ENCODE measurements around the gene FER1L5.

FER1L5 gene

DNA sequence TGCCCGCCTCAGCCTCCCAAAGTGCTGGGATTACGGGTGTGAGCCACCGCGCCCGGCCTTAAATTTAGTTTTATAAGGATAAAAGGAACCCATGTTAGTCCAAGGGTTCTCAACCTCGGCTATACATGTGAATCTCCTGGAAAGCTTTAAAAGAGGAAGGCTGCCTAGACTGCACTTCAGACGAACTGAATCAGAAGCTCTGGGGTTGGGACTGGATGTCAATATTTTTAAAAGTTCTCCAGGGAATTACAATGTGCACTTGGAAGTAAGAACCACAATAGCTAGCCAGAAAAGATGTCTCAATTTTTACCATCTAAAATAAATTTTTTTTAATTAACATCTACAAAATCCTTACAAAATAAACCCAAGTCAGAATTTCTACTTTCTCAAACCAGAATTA is 87.2 kb downstream of the FER1L5 start:
- Histone ChIP-seq H3K4me1 (ENCODE audit: control insufficient read depth, insufficient read depth, low read length) (no peaks in the 10 kb centered on the region), H3K27ac (ENCODE audit: low read length) (no peak overlapping the region), H3K9ac (ENCODE audit: low read length in 2 of 2) (no peak overlapping the region), H3K27me3 (ENCODE audit: control insufficient read depth in 1 of 2, insufficient read depth in 2 of 2, low read length in 2 of 2) (no peaks in the 10 kb centered on the region), H3K36me3 (ENCODE audit: control insufficient read depth in 2 of 2, insufficient read depth in 2 of 2, low read length in 2 of 2) (peaks cover 34 to 40% of the 10 kb centered on the region in 2 donors), H3K9me3 (ENCODE audit: control insufficient read depth in 2 of 2, low read length in 2 of 2) (no peaks in the 10 kb centered on the region), H3K4me3 (ENCODE audit: low read length in 2 of 2) (no peak overlapping the region)

- H3K27me3 ChIP-seq (ENCODE audit: control insufficient read depth in 1 of 2, insufficient read depth in 2 of 2, low read length in 2 of 2) = no peaks in the 10 kb centered on the region
- H3K27ac ChIP-seq (ENCODE audit: low read length) = no peak overlapping the region
- H3K9me3 ChIP-seq (ENCODE audit: control insufficient read depth in 2 of 2, low read length in 2 of 2) = no peaks in the 10 kb centered on the region
- H3K4me1 ChIP-seq (ENCODE audit: control insufficient read depth, insufficient read depth, low read length) = no peaks in the 10 kb centered on the region
- peaks cover 34 to 40% of the 10 kb centered on the region in 2 donors for H3K36me3 ChIP-seq (ENCODE audit: control insufficient read depth in 2 of 2, insufficient read depth in 2 of 2, low read length in 2 of 2)
- no peak overlapping the region for H3K4me3 ChIP-seq (ENCODE audit: low read length in 2 of 2)
- no peak overlapping the region for H3K9ac ChIP-seq (ENCODE audit: low read length in 2 of 2)
Measured at GRCh38 chr2:96730212-96730611, 87.6 kb downstream of the FER1L5 start.

DNA sequence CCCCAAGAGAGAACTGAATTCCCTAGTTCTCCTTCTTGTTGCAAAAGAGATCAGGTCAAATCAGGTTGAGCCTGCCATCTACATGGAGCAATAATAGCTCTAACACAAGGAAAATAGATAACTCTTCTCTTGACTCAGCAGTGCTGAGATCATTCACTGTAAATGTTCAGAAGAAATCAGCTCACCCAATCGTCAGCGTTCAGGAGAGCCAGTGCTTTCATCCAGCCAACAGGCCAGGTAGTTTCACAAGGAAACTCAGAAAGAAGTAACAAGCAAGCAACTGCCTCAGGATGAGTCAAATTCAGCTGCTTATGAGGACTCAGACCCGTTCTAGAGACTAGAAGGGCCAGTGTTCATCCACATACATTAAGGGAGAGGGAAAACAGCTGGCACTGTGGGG is 91.4 kb downstream of the FER1L5 start:
- H3K4me3 ChIP-seq (ENCODE audit: low read length in 2 of 2) = no peak overlapping the region
- no peak overlapping the region for H3K27ac ChIP-seq (ENCODE audit: low read length)
- no peaks in the 10 kb centered on the region for H3K27me3 ChIP-seq (ENCODE audit: control insufficient read depth in 1 of 2, insufficient read depth in 2 of 2, low read length in 2 of 2)
- peaks cover under 1% of the 10 kb centered on the region for H3K4me1 ChIP-seq (ENCODE audit: control insufficient read depth, insufficient read depth, low read length)
- H3K9ac ChIP-seq (ENCODE audit: low read length in 2 of 2) = no peak overlapping the region
- peaks cover 28 to 33% of the 10 kb centered on the region in 2 donors for H3K36me3 ChIP-seq (ENCODE audit: control insufficient read depth in 2 of 2, insufficient read depth in 2 of 2, low read length in 2 of 2)
- H3K9me3 ChIP-seq (ENCODE audit: control insufficient read depth in 2 of 2, low read length in 2 of 2) = no peaks in the 10 kb centered on the region

GRCh38 chr2:96734880-96735583 is 92.5 kb downstream of the FER1L5 start:
- Histone ChIP-seq H3K9ac (ENCODE audit: low read length in 2 of 2) (no peak overlapping the region), H3K4me1 (ENCODE audit: control insufficient read depth, insufficient read depth, low read length) (peaks cover 7% of the 10 kb centered on the region), H3K9me3 (ENCODE audit: control insufficient read depth in 2 of 2, low read length in 2 of 2) (no peaks in the 10 kb centered on the region), H3K27me3 (ENCODE audit: control insufficient read depth in 1 of 2, insufficient read depth in 2 of 2, low read length in 2 of 2) (no peaks in the 10 kb centered on the region), H3K4me3 (ENCODE audit: low read length in 2 of 2) (no peak overlapping the region), H3K27ac (ENCODE audit: low read length) (no peak overlapping the region), H3K36me3 (ENCODE audit: control insufficient read depth in 2 of 2, insufficient read depth in 2 of 2, low read length in 2 of 2) (peaks cover 25 to 32% of the 10 kb centered on the region in 2 donors)

GRCh38 chr2:96737251-96737650 is 94.7 kb downstream of the FER1L5 start:
- peaks cover 16 to 22% of the 10 kb centered on the region in 2 donors for H3K36me3 ChIP-seq (ENCODE audit: control insufficient read depth in 2 of 2, insufficient read depth in 2 of 2, low read length in 2 of 2)

GRCh38 chr2:96737831-96738230 is 95.3 kb downstream of the FER1L5 start:
- Histone ChIP-seq H3K9ac (ENCODE audit: low read length in 2 of 2) (no peak overlapping the region), H3K27me3 (ENCODE audit: control insufficient read depth in 1 of 2, insufficient read depth in 2 of 2, low read length in 2 of 2) (no peaks in the 10 kb centered on the region), H3K4me1 (ENCODE audit: control insufficient read depth, insufficient read depth, low read length) (peaks cover 7% of the 10 kb centered on the region), H3K4me3 (ENCODE audit: low read length in 2 of 2) (no peak overlapping the region), H3K36me3 (ENCODE audit: control insufficient read depth in 2 of 2, insufficient read depth in 2 of 2, low read length in 2 of 2) (peaks cover 16 to 22% of the 10 kb centered on the region in 2 donors), H3K9me3 (ENCODE audit: control insufficient read depth in 2 of 2, low read length in 2 of 2) (no peaks in the 10 kb centered on the region), H3K27ac (ENCODE audit: low read length) (no peak overlapping the region)

More at GRCh38 chr2:96737251-96737650, 94.7 kb downstream of the FER1L5 start:
- Histone ChIP-seq H3K27ac (ENCODE audit: low read length) (no peak overlapping the region), H3K27me3 (ENCODE audit: control insufficient read depth in 1 of 2, insufficient read depth in 2 of 2, low read length in 2 of 2) (no peaks in the 10 kb centered on the region), H3K9me3 (ENCODE audit: control insufficient read depth in 2 of 2, low read length in 2 of 2) (no peaks in the 10 kb centered on the region), H3K9ac (ENCODE audit: low read length in 2 of 2) (no peak overlapping the region), H3K4me1 (ENCODE audit: control insufficient read depth, insufficient read depth, low read length) (peaks cover 7% of the 10 kb centered on the region), H3K4me3 (ENCODE audit: low read length in 2 of 2) (no peak overlapping the region)

- Histone ChIP-seq H3K9ac (ENCODE audit: low read length in 2 of 2) (peak overlapping the region; percentile 84 to 86), H3K27me3 (ENCODE audit: control insufficient read depth in 1 of 2, insufficient read depth in 2 of 2, low read length in 2 of 2) (no peaks in the 10 kb centered on the region), H3K27ac (ENCODE audit: low read length) (peak overlapping the region; percentile 62), H3K4me3 (ENCODE audit: low read length in 2 of 2) (peak overlapping the region; percentile 81 to 94), H3K4me1 (ENCODE audit: control insufficient read depth, insufficient read depth, low read length) (peaks cover 7% of the 10 kb centered on the region), H3K9me3 (ENCODE audit: control insufficient read depth in 2 of 2, low read length in 2 of 2) (no peaks in the 10 kb centered on the region), H3K36me3 (ENCODE audit: control insufficient read depth in 2 of 2, insufficient read depth in 2 of 2, low read length in 2 of 2) (peaks cover 4 to 8% of the 10 kb centered on the region in 2 donors)
Measured at GRCh38 chr2:96739076-96739632, 96.6 kb downstream of the FER1L5 start.

- H3K36me3 ChIP-seq (ENCODE audit: control insufficient read depth in 2 of 2, insufficient read depth in 2 of 2, low read length in 2 of 2) = peaks cover 2 to 6% of the 10 kb centered on the region in 2 donors
- no peaks in the 10 kb centered on the region for H3K27me3 ChIP-seq (ENCODE audit: control insufficient read depth in 1 of 2, insufficient read depth in 2 of 2, low read length in 2 of 2)
- peak within 1 kb of the TSS; percentile 84 to 86 for H3K9ac ChIP-seq (ENCODE audit: low read length in 2 of 2)
- no peaks in the 10 kb centered on the region for H3K9me3 ChIP-seq (ENCODE audit: control insufficient read depth in 2 of 2, low read length in 2 of 2)
- peak within 1 kb of the TSS; percentile 81 to 94 for H3K4me3 ChIP-seq (ENCODE audit: low read length in 2 of 2)
- peak within 1 kb of the TSS; percentile 62 for H3K27ac ChIP-seq (ENCODE audit: low read length)
- peaks cover 7% of the 10 kb centered on the region for H3K4me1 ChIP-seq (ENCODE audit: control insufficient read depth, insufficient read depth, low read length)
Measured at GRCh38 chr2:96739633-96740428, 97.3 kb downstream of the FER1L5 start, which contains the start of gene LMAN2L. Gene LMAN2L (minus strand): TSS chr2:96740064. CDS start chr2:96740040, 24 bp downstream.

DNA sequence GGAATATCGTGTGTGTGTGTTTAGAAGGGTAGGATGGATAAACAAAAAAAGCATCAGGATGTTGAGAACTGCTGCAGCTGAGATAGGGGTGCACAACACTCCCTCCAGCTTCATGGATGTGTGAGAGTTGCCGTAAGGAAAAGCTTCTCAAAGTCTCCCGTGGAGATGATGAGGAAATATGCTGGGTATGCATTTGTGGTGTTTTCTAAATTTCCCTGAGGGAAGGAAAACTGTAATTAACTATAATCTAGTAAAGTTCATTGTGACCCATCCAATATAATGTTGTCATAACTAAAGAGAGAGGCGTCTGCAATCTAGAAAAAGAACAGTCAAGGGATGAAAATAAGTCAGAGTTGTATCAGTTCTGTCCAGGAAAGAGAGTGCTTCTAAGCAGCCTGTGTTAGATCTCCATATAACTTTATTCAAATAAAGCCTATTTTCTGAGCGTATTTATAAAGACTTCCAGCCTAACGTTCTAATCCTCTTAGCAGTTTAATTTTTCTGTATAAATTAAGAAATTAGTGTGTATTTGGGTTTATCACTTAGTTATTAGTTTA is 104.6 kb downstream of the FER1L5 start:
- no peaks in the 10 kb centered on the region for H3K4me1 ChIP-seq (ENCODE audit: control insufficient read depth, insufficient read depth, low read length)
- H3K4me3 ChIP-seq (ENCODE audit: low read length in 2 of 2) = no peak overlapping the region
- no peak overlapping the region for H3K27ac ChIP-seq (ENCODE audit: low read length)
- no peak overlapping the region for H3K9ac ChIP-seq (ENCODE audit: low read length in 2 of 2)
- no peaks in the 10 kb centered on the region for H3K9me3 ChIP-seq (ENCODE audit: control insufficient read depth in 2 of 2, low read length in 2 of 2)
- H3K27me3 ChIP-seq (ENCODE audit: control insufficient read depth in 1 of 2, insufficient read depth in 2 of 2, low read length in 2 of 2) = no peaks in the 10 kb centered on the region
- no peaks in the 10 kb centered on the region for H3K36me3 ChIP-seq (ENCODE audit: control insufficient read depth in 2 of 2, insufficient read depth in 2 of 2, low read length in 2 of 2)

- no peak overlapping the region for H3K27ac ChIP-seq (ENCODE audit: low read length)
- H3K9me3 ChIP-seq (ENCODE audit: control insufficient read depth in 2 of 2, low read length in 2 of 2) = no peaks in the 10 kb centered on the region
- H3K27me3 ChIP-seq (ENCODE audit: control insufficient read depth in 1 of 2, insufficient read depth in 2 of 2, low read length in 2 of 2) = no peaks in the 10 kb centered on the region
- no peak overlapping the region for H3K4me3 ChIP-seq (ENCODE audit: low read length in 2 of 2)
- H3K36me3 ChIP-seq (ENCODE audit: control insufficient read depth in 2 of 2, insufficient read depth in 2 of 2, low read length in 2 of 2) = no peaks in the 10 kb centered on the region
- no peaks in the 10 kb centered on the region for H3K4me1 ChIP-seq (ENCODE audit: control insufficient read depth, insufficient read depth, low read length)
- H3K9ac ChIP-seq (ENCODE audit: low read length in 2 of 2) = no peak overlapping the region
Measured at GRCh38 chr2:96751800-96752199, 109.2 kb downstream of the FER1L5 start.

All from stomach smooth muscle (tissue), 2 donors.